A673 (cell line): ENCODE data around the gene ATG5.

Experiments used
- EZH2 ChIP-seq: fragments of 200-600 bp; sonication (generic); IDR thresholded peaks from 2 replicates; pipeline ENCODE4 v1.6.1; 2017; ENCODE audit warnings: borderline replicate concordance, low read depth, mild to moderate bottlenecking, mixed read lengths, antibody characterized with exemption, low read length; ENCODE audit not compliant: poor library complexity, severe bottlenecking
- TF ChIP-seq, protein P1 (sequence below): fragments of 300-800, 200-600 bp; sonication (generic); conservative IDR thresholded peaks from 2 replicates; pipeline ENCODE4 v1.5.1; 2017; ENCODE audit warnings: low read depth, mild to moderate bottlenecking, antibody characterized with exemption, low read length, moderate library complexity, mixed read lengths

DNA sequence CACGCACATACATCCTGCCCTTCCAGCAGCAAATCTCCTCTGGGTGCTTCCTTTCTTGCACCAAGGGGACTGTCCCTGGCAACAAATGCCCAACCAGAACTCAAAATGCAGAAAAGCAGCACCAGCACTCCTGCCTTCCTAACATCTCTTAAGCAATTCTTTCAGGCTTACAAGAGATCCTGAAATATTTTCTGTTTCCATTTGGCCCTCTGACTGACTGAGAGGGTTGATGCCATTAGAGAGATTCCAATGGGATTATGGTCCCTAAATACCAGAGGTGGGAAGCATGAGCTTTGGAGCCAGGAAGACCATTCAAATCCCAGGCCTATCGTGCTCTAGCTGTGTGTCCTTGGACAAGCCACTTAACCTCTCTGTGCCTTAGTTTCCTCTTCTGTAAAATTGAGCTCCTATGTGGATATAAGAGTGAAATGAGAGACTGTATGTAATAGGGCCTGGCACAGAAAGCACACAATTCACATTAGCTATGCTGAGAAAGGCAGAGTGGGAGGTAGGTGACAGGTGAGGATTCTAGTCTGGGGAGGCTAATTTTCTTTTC lies 182.6 kb downstream of the ATG5 start:
- TF ChIP-seq, protein P1, sequence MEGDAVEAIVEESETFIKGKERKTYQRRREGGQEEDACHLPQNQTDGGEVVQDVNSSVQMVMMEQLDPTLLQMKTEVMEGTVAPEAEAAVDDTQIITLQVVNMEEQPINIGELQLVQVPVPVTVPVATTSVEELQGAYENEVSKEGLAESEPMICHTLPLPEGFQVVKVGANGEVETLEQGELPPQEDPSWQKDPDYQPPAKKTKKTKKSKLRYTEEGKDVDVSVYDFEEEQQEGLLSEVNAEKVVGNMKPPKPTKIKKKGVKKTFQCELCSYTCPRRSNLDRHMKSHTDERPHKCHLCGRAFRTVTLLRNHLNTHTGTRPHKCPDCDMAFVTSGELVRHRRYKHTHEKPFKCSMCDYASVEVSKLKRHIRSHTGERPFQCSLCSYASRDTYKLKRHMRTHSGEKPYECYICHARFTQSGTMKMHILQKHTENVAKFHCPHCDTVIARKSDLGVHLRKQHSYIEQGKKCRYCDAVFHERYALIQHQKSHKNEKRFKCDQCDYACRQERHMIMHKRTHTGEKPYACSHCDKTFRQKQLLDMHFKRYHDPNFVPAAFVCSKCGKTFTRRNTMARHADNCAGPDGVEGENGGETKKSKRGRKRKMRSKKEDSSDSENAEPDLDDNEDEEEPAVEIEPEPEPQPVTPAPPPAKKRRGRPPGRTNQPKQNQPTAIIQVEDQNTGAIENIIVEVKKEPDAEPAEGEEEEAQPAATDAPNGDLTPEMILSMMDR = no peak
- TF ChIP-seq EZH2 = no peak
